ENCODE results near the gene TMEM11. TPM values are rescaled to one million over a fixed set of nuclear protein-coding genes. Genes with fewer than 3 reads are reported as not detected.

TMEM11 gene
- total and polyA plus RNA-seq, 2 of the 4 experiments (the other 2 are of a cell fraction), result 19.9 to 44.7 TPM

- peaks cover 36% of the 10 kb centered on the region for H4K20me1 ChIP-seq (ENCODE audit: insufficient read depth, low read length)
- no peak overlapping the region for H3K18ac ChIP-seq (ENCODE audit: low read depth, low read length)
- no peaks in the 10 kb centered on the region for H3K9me3 ChIP-seq (ENCODE audit: control insufficient read depth, insufficient read depth, low read length)
- H3K9ac ChIP-seq (ENCODE audit: low read depth, low read length), result no peak overlapping the region
- no peak overlapping the region for H4K91ac ChIP-seq (ENCODE audit: insufficient read depth, low read depth, low read length)
- H2AK9ac ChIP-seq (replicated peaks; ENCODE audit: low read depth, low read length, poor library complexity), result no peak overlapping the region
- H2BK120ac ChIP-seq (ENCODE audit: low read depth, low read length), result no peak overlapping the region
- intact Hi-C loops (cut with micrococcal nuclease), result no loop called here
- no peak overlapping the region for H3K4me3 ChIP-seq (ENCODE audit: insufficient read depth, low read depth, low read length)
- TF ChIP-seq FOS (IDR thresholded peaks at IDR 0.05; ENCODE audit: low read depth, low read length) (no peak), SMC3 (IDR thresholded peaks at IDR 0.05; ENCODE audit: low read depth, low read length) (no peak), CTCF (conservative IDR thresholded peaks at IDR 0.05; ENCODE audit: low read depth, low read length) (no peak), CHD1 (IDR thresholded peaks at IDR 0.05; ENCODE audit: low read depth, low read length) (no peak), MAZ (IDR thresholded peaks at IDR 0.05; ENCODE audit: borderline replicate concordance, low read depth, low read length) (no peak), USF2 (IDR thresholded peaks at IDR 0.05; ENCODE audit: low read depth, low read length) (no peak), NFE2L2 (IDR thresholded peaks at IDR 0.05; ENCODE audit: low read depth, low read length) (no peak), BHLHE40 (IDR thresholded peaks at IDR 0.05; ENCODE audit: low read depth, low read length) (no peak)
- dilution Hi-C loops (cut with HindIII; ENCODE audit: low sequenced_read_pairs, unreplicated experiment), result no loop called here
- CTCF ChIA-PET, result interaction anchor here (0.7 to 0.9 kb wide), 4 partner anchors 9 to 317 kb away, joined by 3 to 4 read pairs (median 4); no protein-coding TSS in a partner anchor
- no peak overlapping the region for H2BK5ac ChIP-seq (ENCODE audit: low read depth, low read length, poor library complexity, severe bottlenecking)
- H3K23ac ChIP-seq (ENCODE audit: low read depth, low read length), result no peak overlapping the region
- H3K36me3 ChIP-seq (ENCODE audit: control insufficient read depth, insufficient read depth, low read length), result peaks cover 23% of the 10 kb centered on the region
- BruUV-seq (replicated peaks), result no TSS peak
- H4K8ac ChIP-seq (ENCODE audit: low read depth in 2 of 2, low read length in 2 of 2), result no peak overlapping the region
- H3K79me1 ChIP-seq (ENCODE audit: low read depth in 1 of 2, low read length in 2 of 2), result peaks cover 11 to 58% of the 10 kb centered on the region in 2 experiments; a peak in 3 of 4 replicates
- WGBS, 2 experiments (ENCODE audit: extremely low coverage in 2 of 2, insufficient read length in 1 of 2), result no CpG with 5 or more reads among the region's 5 CpGs
- H3K9me1 ChIP-seq (ENCODE audit: insufficient read depth, low read length), result peaks cover 11% of the 10 kb centered on the region
- no peak overlapping the region for H3K4ac ChIP-seq (ENCODE audit: low read depth, low read length)
- no peak overlapping the region for H4K5ac ChIP-seq (ENCODE audit: low read depth, low read length)
- no peak; the same call in 1 of the 2 replicates for ATAC-seq (ENCODE audit: low read depth)
- POLR2A ChIA-PET (ENCODE audit: unreplicated experiment), result no interaction called here
- no peak overlapping the region for H2BK20ac ChIP-seq (ENCODE audit: low read depth, low read length)
- no peak overlapping the region for H3K56ac ChIP-seq (ENCODE audit: extremely low read depth, insufficient read depth, low read length)
- no peaks in the 10 kb centered on the region for H3K27me3 ChIP-seq (ENCODE audit: control insufficient read depth, insufficient read depth, low read length)
- H3K27ac ChIP-seq (ENCODE audit: insufficient read depth, low read length), result no peak overlapping the region
- H2AFZ ChIP-seq (replicated peaks; ENCODE audit: low read length, poor library complexity), result no peak overlapping the region
- no peak overlapping the region for H3K14ac ChIP-seq (replicated peaks; ENCODE audit: low read depth, low read length)
- H3K4me1 ChIP-seq (ENCODE audit: control insufficient read depth, insufficient read depth, low read length), result peaks cover 9% of the 10 kb centered on the region; the same call in 1 of the 2 replicates
- DNase-seq, result peak; percentile 43
- no peak overlapping the region for H3K4me2 ChIP-seq (ENCODE audit: low read depth, low read length)
- no peak overlapping the region for H2BK15ac ChIP-seq (ENCODE audit: low read depth, low read length)
- no peak overlapping the region for H2AK5ac ChIP-seq (ENCODE audit: low read depth, low read length)
- in situ Hi-C loops (cut with MboI; ENCODE audit: low sequenced_read_pairs), result no loop called here
Observed at GRCh38 chr17:21194703-21195102, 19.3 kb downstream of the TMEM11 start.

Measured in IMR-90 (cell line).